ENCODE measurements around the gene PDLIM5.
"Not testable (repeated sequence)": the region's sequence is repeated elsewhere in the genome, so short reads cannot be mapped to it uniquely, and the experiment has no call there.

The PDLIM5 gene

DNA sequence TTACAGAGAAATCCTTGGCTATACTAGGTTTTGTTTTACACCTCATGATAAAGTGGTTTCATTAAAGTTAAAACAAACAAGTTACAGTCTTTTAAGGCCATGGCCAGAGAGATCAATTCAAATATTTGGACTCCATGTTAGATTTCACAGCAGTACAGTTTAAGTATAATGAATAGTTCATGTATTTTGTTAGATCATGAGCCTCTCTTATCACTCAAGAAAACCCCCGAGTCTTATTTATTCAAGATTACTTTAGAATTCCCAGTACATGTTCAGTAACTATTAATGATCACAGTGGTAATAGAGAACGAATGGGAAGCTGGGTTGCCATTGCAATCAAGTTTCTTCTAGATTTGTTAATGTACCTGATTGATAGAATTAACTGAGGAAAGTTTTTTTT lies 15.2 kb downstream of the PDLIM5 start:
- Histone ChIP-seq H3K9ac (ENCODE audit: low read depth, low read length) (no peak overlapping the region), H3K4me1 (ENCODE audit: insufficient read depth, low read length) (no peaks in the 10 kb centered on the region), H3K27ac (ENCODE audit: low read length) (no peak overlapping the region), H3K27me3 (ENCODE audit: insufficient read depth, low read length) (no peaks in the 10 kb centered on the region), H3K9me3 (ENCODE audit: insufficient read depth, low read depth, low read length) (peaks cover 6% of the 10 kb centered on the region), H3K36me3 (ENCODE audit: insufficient read depth, low read depth, low read length) (no peaks in the 10 kb centered on the region), H3K4me3 (ENCODE audit: low read length) (no peak overlapping the region)

DNA sequence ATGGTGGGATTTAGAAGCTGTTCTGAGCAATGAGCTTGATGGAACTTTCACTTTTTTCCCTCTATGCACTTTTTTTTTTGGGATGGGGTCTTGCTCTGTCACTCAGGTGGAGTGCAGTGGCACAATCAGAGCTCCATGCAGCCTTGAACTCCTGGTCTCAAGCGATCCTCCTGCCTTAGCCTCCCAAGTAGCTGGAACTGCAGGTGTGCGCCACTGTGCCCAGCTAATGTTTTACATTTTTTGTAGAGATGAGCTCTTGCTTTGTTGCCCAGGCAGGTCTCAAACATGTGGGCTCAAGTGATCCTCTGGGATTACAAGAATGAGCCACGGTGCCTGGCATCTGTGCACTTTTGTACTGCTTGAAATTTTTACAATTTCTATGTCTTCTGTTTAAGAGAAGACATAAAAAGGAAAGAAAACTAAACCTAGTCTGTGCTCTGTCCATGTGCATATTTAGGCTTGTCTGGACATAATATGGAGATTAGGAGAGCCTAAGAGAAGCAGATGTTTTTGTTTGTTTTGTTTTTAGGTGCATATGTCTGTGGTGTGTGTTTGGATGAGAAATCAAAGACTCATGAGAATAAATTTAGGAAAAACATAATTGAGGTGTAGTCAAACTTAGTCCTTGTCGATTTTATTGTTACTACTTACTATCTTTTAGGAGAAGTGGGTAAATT lies 16.5 kb downstream of the PDLIM5 start:
- Histone ChIP-seq H3K4me1 (ENCODE audit: insufficient read depth, low read length) (no peaks in the 10 kb centered on the region), H3K4me3 (ENCODE audit: low read length) (no peak overlapping the region), H3K27ac (ENCODE audit: low read length) (no peak overlapping the region)

DNA sequence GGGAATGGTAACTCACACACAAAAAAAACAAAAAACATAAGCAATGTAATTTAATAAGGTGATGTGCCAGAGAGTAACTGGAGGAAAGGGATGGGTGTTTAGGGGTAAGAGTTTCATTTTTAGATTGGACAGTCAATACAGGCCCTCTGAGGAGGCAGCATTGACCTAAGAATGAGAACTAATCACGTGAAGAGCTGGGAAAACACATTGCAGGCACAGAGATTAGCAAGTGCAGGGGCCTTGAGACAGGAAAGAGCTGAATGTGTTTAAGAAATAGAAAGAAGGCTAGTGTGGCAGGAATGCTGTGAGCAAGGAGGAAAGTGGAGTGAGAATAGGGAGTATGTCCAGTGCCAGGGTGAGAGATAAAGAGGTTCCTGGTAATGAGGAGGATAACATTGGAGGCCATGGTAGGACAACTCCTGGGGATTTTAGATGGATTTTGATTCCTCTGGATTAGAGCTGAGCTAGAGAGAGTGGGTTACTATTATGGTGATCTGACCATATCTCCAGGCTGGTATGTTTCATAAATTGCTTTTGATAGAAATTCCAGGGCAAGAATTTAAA lies 17.6 kb downstream of the PDLIM5 start:
- Histone ChIP-seq H3K4me1 (ENCODE audit: insufficient read depth, low read length) (no peaks in the 10 kb centered on the region), H3K36me3 (ENCODE audit: insufficient read depth, low read depth, low read length) (no peaks in the 10 kb centered on the region), H3K4me3 (ENCODE audit: low read length) (no peak overlapping the region), H3K27ac (ENCODE audit: low read length) (no peak overlapping the region), H3K9ac (ENCODE audit: low read depth, low read length) (no peak overlapping the region), H3K27me3 (ENCODE audit: insufficient read depth, low read length) (no peaks in the 10 kb centered on the region), H3K9me3 (ENCODE audit: insufficient read depth, low read depth, low read length) (peaks cover 6% of the 10 kb centered on the region)

More for the DNA sequence above, 16.5 kb downstream of the PDLIM5 start:
- no peaks in the 10 kb centered on the region for H3K27me3 ChIP-seq (ENCODE audit: insufficient read depth, low read length)
- no peak overlapping the region for H3K9ac ChIP-seq (ENCODE audit: low read depth, low read length)
- no peaks in the 10 kb centered on the region for H3K36me3 ChIP-seq (ENCODE audit: insufficient read depth, low read depth, low read length)
- peaks cover 6% of the 10 kb centered on the region for H3K9me3 ChIP-seq (ENCODE audit: insufficient read depth, low read depth, low read length)

GRCh38 chr4:94470132-94470531 lies 18.4 kb downstream of the PDLIM5 start:
- no peaks in the 10 kb centered on the region for H3K27me3 ChIP-seq (ENCODE audit: insufficient read depth, low read length)
- no peaks in the 10 kb centered on the region for H3K36me3 ChIP-seq (ENCODE audit: insufficient read depth, low read depth, low read length)
- peaks cover 6% of the 10 kb centered on the region for H3K9me3 ChIP-seq (ENCODE audit: insufficient read depth, low read depth, low read length)
- no peak overlapping the region for H3K27ac ChIP-seq (ENCODE audit: low read length)
- no peak overlapping the region for H3K4me3 ChIP-seq (ENCODE audit: low read length)
- H3K4me1 ChIP-seq (ENCODE audit: insufficient read depth, low read length): peaks cover 6% of the 10 kb centered on the region
- H3K9ac ChIP-seq (ENCODE audit: low read depth, low read length): no peak overlapping the region

- H3K9ac ChIP-seq (ENCODE audit: low read depth, low read length); H3K9me3 ChIP-seq (ENCODE audit: insufficient read depth, low read depth, low read length); H3K4me3 ChIP-seq (ENCODE audit: low read length); H3K27ac ChIP-seq (ENCODE audit: low read length); H3K36me3 ChIP-seq (ENCODE audit: insufficient read depth, low read depth, low read length); H3K27me3 ChIP-seq (ENCODE audit: insufficient read depth, low read length): not testable (repeated sequence)
- H3K4me1 ChIP-seq (ENCODE audit: insufficient read depth, low read length): peaks cover 12% of the 10 kb centered on the region
Measured at GRCh38 chr4:94470782-94471181, 19.0 kb downstream of the PDLIM5 start.

GRCh38 chr4:94472056-94472826 lies 20.5 kb downstream of the PDLIM5 start:
- Histone ChIP-seq H3K27ac (ENCODE audit: low read length) (no peak overlapping the region), H3K4me3 (ENCODE audit: low read length) (no peak overlapping the region), H3K9ac (ENCODE audit: low read depth, low read length) (no peak overlapping the region), H3K36me3 (ENCODE audit: insufficient read depth, low read depth, low read length) (no peaks in the 10 kb centered on the region), H3K4me1 (ENCODE audit: insufficient read depth, low read length) (peaks cover 18% of the 10 kb centered on the region), H3K9me3 (ENCODE audit: insufficient read depth, low read depth, low read length) (peaks cover 6% of the 10 kb centered on the region), H3K27me3 (ENCODE audit: insufficient read depth, low read length) (no peaks in the 10 kb centered on the region)

DNA sequence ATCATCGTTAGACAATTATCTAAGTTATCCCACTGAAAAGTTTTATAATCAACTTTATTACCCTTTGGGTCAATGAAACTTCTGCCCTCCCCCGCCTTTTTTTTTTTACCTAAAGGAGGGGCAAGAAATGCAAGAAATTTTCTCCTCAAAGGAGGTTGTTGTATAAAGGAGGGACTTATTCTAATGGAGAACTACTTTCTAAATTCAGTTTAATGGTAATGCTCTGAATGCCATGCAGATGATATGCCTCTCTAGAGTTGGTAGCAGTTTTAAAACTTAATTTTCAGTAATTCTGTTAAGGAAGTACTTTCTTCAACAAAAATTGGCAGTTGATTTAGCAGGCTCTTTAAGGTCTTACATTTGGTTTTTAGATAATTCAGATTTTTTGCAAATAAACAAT lies 23.3 kb downstream of the PDLIM5 start:
- Histone ChIP-seq H3K9me3 (ENCODE audit: insufficient read depth, low read depth, low read length) (peaks cover 6% of the 10 kb centered on the region), H3K36me3 (ENCODE audit: insufficient read depth, low read depth, low read length) (no peaks in the 10 kb centered on the region), H3K9ac (ENCODE audit: low read depth, low read length) (no peak overlapping the region), H3K4me1 (ENCODE audit: insufficient read depth, low read length) (peaks cover 28% of the 10 kb centered on the region), H3K27ac (ENCODE audit: low read length) (no peak overlapping the region), H3K27me3 (ENCODE audit: insufficient read depth, low read length) (no peaks in the 10 kb centered on the region), H3K4me3 (ENCODE audit: low read length) (no peak overlapping the region)

DNA sequence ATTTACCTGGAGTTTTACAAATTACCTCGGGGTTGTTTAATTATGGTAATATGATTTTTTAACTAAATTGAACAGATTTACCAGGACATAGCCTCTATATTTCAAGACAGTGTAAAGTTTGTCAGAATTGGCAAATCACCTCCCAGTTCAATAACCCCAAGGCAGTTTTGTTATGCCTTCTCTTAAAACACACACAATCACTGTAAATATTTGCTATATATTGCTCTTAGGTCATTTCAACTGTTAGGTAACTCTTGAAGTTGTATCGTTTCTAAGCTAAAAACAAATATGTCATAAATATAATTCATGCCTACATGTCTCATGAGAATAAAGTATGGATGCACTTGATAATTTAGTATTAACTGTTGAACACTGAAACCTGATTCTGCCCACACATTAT lies 24.1 kb downstream of the PDLIM5 start:
- no peaks in the 10 kb centered on the region for H3K36me3 ChIP-seq (ENCODE audit: insufficient read depth, low read depth, low read length)
- H3K9me3 ChIP-seq (ENCODE audit: insufficient read depth, low read depth, low read length): peaks cover 2% of the 10 kb centered on the region; the same call in 1 of the 2 replicates
- H3K4me1 ChIP-seq (ENCODE audit: insufficient read depth, low read length): peaks cover 31% of the 10 kb centered on the region
- no peaks in the 10 kb centered on the region for H3K27me3 ChIP-seq (ENCODE audit: insufficient read depth, low read length)
- H3K9ac ChIP-seq (ENCODE audit: low read depth, low read length): no peak overlapping the region
- no peak overlapping the region for H3K4me3 ChIP-seq (ENCODE audit: low read length)
- no peak overlapping the region for H3K27ac ChIP-seq (ENCODE audit: low read length)

GRCh38 chr4:94477227-94477626 lies 25.5 kb downstream of the PDLIM5 start:
- Histone ChIP-seq H3K9me3 (ENCODE audit: insufficient read depth, low read depth, low read length) (no peaks in the 10 kb centered on the region), H3K4me3 (ENCODE audit: low read length) (no peak overlapping the region), H3K27me3 (ENCODE audit: insufficient read depth, low read length) (no peaks in the 10 kb centered on the region), H3K9ac (ENCODE audit: low read depth, low read length) (0 out of 2 replicates have a peak overlapping the region, but pooled peaks have one; percentile 3), H3K36me3 (ENCODE audit: insufficient read depth, low read depth, low read length) (no peaks in the 10 kb centered on the region), H3K4me1 (ENCODE audit: insufficient read depth, low read length) (peaks cover 31% of the 10 kb centered on the region), H3K27ac (ENCODE audit: low read length) (no peak overlapping the region)

DNA sequence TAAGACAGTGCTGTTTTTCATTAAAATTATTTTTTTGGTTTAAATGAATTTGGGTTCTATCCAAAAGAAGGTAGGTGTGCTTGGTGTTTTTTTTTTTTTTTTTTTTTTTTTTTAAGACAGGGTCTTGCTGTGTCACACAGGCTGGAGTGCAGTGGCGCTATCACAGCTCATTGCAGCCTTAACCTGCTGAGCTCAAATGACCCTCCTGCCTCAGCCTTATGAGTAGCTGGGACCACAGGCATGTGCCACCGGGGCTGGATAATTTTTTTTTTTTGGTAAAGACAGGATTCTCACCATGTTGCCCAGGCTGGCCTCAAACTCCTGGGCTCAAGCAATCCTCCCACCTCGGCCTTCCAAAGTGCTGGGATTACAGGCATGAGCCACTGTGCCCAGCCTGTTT lies 27.1 kb downstream of the PDLIM5 start:
- H3K4me1 ChIP-seq (ENCODE audit: insufficient read depth, low read length): peaks cover 31% of the 10 kb centered on the region
- H3K36me3 ChIP-seq (ENCODE audit: insufficient read depth, low read depth, low read length); H3K27me3 ChIP-seq (ENCODE audit: insufficient read depth, low read length); H3K4me3 ChIP-seq (ENCODE audit: low read length); H3K9ac ChIP-seq (ENCODE audit: low read depth, low read length); H3K27ac ChIP-seq (ENCODE audit: low read length); H3K9me3 ChIP-seq (ENCODE audit: insufficient read depth, low read depth, low read length): not testable (repeated sequence)

DNA sequence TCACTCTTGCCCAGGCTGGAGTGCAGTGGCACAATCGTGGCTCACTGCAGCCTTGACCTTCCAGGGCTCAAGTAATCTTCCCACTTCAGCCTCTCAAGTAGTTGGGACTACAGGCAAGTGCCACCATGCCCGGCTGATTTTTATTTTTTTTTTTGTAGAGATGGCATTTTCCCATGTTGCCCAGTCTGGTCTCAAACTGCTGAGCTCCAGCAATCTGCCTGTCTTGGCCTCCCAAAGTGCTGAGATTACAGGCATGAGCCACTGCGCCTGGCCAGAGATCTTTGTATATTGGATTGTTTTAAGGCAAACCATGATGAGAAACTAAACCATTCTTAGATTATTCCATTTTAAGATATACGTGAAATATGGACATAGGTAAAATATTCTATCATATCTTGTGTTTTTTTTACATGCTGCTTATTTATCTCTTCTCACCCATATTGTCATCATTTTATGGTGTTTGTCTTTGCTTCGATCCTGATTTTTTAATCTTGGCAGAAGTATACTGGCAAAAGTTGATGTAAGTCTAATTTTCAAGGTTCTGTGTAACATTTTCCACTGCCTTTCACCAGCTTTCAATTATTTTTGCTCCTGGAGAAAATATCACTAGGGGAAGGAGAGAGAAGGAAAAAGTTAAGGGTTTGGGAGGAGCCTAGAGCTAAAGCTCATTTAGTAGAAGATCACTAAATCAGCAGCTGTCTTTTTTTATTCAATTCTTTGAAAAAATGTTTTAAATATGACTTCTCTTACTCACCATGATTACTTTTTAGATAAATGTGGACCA lies 27.8 kb downstream of the PDLIM5 start:
- Histone ChIP-seq H3K27ac (ENCODE audit: low read length) (no peak overlapping the region), H3K4me1 (ENCODE audit: insufficient read depth, low read length) (peaks cover 31% of the 10 kb centered on the region), H3K9ac (ENCODE audit: low read depth, low read length) (no peak overlapping the region), H3K4me3 (ENCODE audit: low read length) (no peak overlapping the region), H3K9me3 (ENCODE audit: insufficient read depth, low read depth, low read length) (no peaks in the 10 kb centered on the region), H3K27me3 (ENCODE audit: insufficient read depth, low read length) (no peaks in the 10 kb centered on the region), H3K36me3 (ENCODE audit: insufficient read depth, low read depth, low read length) (no peaks in the 10 kb centered on the region)

Measured in iPS-20b (cell line).